ENCODE results near the gene CBX3. TPM values are rescaled to one million over a fixed set of nuclear protein-coding genes. Genes with fewer than 3 reads are reported as not detected.
"Not testable (repeated sequence)": the region's sequence is repeated elsewhere in the genome, so short reads cannot be mapped to it uniquely, and the experiment has no call there.

The CBX3 gene
- total RNA-seq, 1 experiment from 2014 or later: 308 TPM

- peaks cover 28% of the 10 kb centered on the region for H3F3A ChIP-seq (ENCODE audit: insufficient read depth, low read depth)
- ChIA-PET POLR2A (ENCODE audit: unreplicated experiment) (interaction anchor here (0.7 kb wide), 1 partner anchor 10 kb away, joined by 7 read pairs; no protein-coding TSS in a partner anchor), CTCF (interaction anchor here (0.6 to 0.7 kb wide), 2 partner anchors 171 to 790 kb away, joined by 9 read pairs; no protein-coding TSS in a partner anchor)
- H4K20me1 ChIP-seq (ENCODE audit: insufficient read depth): no peaks in the 10 kb centered on the region
- H3K36me3 ChIP-seq (ENCODE audit: low read depth): peaks cover 47% of the 10 kb centered on the region
- H3K79me2 ChIP-seq (ENCODE audit: low read depth): peaks cover 88% of the 10 kb centered on the region
- no peaks in the 10 kb centered on the region for H3K9me2 ChIP-seq (ENCODE audit: insufficient read depth)
- H3K9me3 ChIP-seq (ENCODE audit: insufficient read depth, low read depth): peaks cover 11% of the 10 kb centered on the region; the same call in 1 of the 2 replicates
- no peak overlapping the region for H2AFZ ChIP-seq
- H3K27ac ChIP-seq: no peak overlapping the region
- no TSS peak for BruUV-seq (replicated peaks)
- no peak overlapping the region for H3K4me3 ChIP-seq
- DNase-seq: no peak
- no peaks in the 10 kb centered on the region for H3K27me3 ChIP-seq (ENCODE audit: insufficient read depth, low read depth)
- TF ChIP-seq, protein P1, sequence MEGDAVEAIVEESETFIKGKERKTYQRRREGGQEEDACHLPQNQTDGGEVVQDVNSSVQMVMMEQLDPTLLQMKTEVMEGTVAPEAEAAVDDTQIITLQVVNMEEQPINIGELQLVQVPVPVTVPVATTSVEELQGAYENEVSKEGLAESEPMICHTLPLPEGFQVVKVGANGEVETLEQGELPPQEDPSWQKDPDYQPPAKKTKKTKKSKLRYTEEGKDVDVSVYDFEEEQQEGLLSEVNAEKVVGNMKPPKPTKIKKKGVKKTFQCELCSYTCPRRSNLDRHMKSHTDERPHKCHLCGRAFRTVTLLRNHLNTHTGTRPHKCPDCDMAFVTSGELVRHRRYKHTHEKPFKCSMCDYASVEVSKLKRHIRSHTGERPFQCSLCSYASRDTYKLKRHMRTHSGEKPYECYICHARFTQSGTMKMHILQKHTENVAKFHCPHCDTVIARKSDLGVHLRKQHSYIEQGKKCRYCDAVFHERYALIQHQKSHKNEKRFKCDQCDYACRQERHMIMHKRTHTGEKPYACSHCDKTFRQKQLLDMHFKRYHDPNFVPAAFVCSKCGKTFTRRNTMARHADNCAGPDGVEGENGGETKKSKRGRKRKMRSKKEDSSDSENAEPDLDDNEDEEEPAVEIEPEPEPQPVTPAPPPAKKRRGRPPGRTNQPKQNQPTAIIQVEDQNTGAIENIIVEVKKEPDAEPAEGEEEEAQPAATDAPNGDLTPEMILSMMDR (conservative IDR thresholded peaks at IDR 0.05): no peak
- TF ChIP-seq EZH2 (IDR thresholded peaks at IDR 0.05; ENCODE audit: low read depth): no peak
- no peak overlapping the region for H3K4me2 ChIP-seq
- peaks cover 45% of the 10 kb centered on the region for H3K4me1 ChIP-seq (replicated peaks; ENCODE audit: insufficient read depth)
- intact Hi-C loops (cut with micrococcal nuclease; ENCODE audit: unreplicated experiment): no loop called here
Measured at GRCh38 chr7:26171601-26172000, 29.9 kb upstream of the CBX3 start.

DNA sequence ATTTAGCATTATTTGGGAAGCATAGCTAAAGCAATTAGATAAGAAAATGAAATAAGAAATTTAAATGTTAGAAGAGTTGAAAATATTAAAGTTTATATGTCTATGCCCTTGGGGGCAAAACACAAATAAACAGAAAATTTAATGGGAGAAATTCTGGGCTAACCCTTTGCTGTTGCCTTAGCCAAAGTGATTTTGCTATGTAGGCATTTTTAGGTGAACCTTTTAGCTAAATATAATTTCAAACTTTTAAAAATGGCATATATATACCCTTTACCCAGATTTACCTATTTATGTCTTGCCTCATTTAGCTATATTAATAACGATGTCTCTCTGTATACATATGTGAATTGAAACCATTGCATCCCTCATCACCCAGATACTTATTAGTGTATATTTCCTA lies 29.5 kb upstream of the CBX3 start:
- BruUV-seq (replicated peaks): no TSS peak
- Histone ChIP-seq H3K4me2 (no peak overlapping the region), H3K27ac (no peak overlapping the region), H3F3A (ENCODE audit: insufficient read depth, low read depth) (peaks cover 23% of the 10 kb centered on the region), H3K36me3 (ENCODE audit: low read depth) (peaks cover 47% of the 10 kb centered on the region), H3K9me2 (ENCODE audit: insufficient read depth) (no peaks in the 10 kb centered on the region), H3K4me1 (replicated peaks; ENCODE audit: insufficient read depth) (peaks cover 41% of the 10 kb centered on the region), H3K27me3 (ENCODE audit: insufficient read depth, low read depth) (no peaks in the 10 kb centered on the region), H3K9me3 (ENCODE audit: insufficient read depth, low read depth) (peaks cover 11% of the 10 kb centered on the region; the same call in 1 of the 2 replicates), H3K79me2 (ENCODE audit: low read depth) (peaks cover 85% of the 10 kb centered on the region), H2AFZ (no peak overlapping the region), H4K20me1 (ENCODE audit: insufficient read depth) (no peaks in the 10 kb centered on the region), H3K4me3 (no peak overlapping the region)
- TF ChIP-seq, protein P1 (conservative IDR thresholded peaks at IDR 0.05): no peak
- TF ChIP-seq EZH2 (IDR thresholded peaks at IDR 0.05; ENCODE audit: low read depth): no peak
- ChIA-PET CTCF (interaction anchor here (0.6 kb wide), 1 partner anchor 171 kb away, joined by 9 read pairs; no protein-coding TSS in a partner anchor), POLR2A (ENCODE audit: unreplicated experiment) (interaction anchor here (0.7 kb wide), 1 partner anchor 10 kb away, joined by 7 read pairs; no protein-coding TSS in a partner anchor)
- intact Hi-C loops (cut with micrococcal nuclease; ENCODE audit: unreplicated experiment): no loop called here
- DNase-seq: no peak

DNA sequence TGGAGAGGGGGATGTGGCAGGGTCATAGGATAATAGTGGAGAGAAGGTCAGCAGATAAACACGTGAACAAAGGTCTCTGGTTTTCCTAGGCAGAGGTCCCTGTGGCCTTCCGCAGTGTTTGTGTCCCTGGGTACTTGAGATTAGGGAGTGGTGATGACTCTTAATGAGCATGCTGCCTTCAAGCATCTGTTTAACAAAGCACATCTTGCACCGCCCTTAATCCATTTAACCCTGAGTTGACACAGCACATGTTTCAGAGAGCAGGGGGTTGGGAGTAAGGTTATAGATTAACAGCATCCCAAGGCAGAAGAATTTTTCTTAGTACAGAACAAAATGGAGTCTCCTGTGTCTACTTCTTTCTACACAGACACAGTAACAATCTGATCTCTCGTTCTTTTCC lies 25.6 kb upstream of the CBX3 start:
- Histone ChIP-seq H3K79me2 (ENCODE audit: low read depth) (peaks cover 65% of the 10 kb centered on the region), H3K36me3 (ENCODE audit: low read depth) (peaks cover 53% of the 10 kb centered on the region), H3F3A (ENCODE audit: insufficient read depth, low read depth) (peaks cover 38% of the 10 kb centered on the region)
- POLR2A ChIA-PET (ENCODE audit: unreplicated experiment); H3K4me3 ChIP-seq; H4K20me1 ChIP-seq (ENCODE audit: insufficient read depth); H3K27ac ChIP-seq; H3K27me3 ChIP-seq (ENCODE audit: insufficient read depth, low read depth); H3K9me2 ChIP-seq (ENCODE audit: insufficient read depth); CTCF ChIA-PET; H2AFZ ChIP-seq; H3K4me1 ChIP-seq (replicated peaks; ENCODE audit: insufficient read depth); BruUV-seq (replicated peaks); H3K9me3 ChIP-seq (ENCODE audit: insufficient read depth, low read depth); DNase-seq; intact Hi-C loops (cut with micrococcal nuclease; ENCODE audit: unreplicated experiment); H3K4me2 ChIP-seq: not testable (repeated sequence)

DNA sequence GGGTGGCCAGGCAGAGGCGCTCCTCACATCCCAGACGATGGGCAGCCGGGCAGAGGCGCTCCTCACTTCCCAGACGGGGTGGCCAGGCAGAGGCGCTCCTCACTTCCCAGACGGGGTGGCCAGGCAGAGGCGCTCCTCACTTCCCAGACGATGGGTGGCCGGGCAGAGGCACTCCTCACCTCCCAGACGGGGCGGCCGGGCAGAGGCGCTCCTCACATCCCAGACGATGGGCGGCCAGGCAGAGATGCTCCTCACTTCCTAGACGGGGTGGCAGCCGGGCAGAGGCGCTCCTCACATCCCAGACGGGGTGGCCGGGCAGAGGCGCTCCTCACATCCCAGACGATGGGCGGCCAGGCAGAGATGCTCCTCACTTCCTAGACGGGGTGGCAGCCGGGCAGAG lies 24.8 kb upstream of the CBX3 start:
- H3K4me3 ChIP-seq; H3K4me1 ChIP-seq (replicated peaks; ENCODE audit: insufficient read depth); POLR2A ChIA-PET (ENCODE audit: unreplicated experiment); intact Hi-C loops (cut with micrococcal nuclease; ENCODE audit: unreplicated experiment); H3K9me3 ChIP-seq (ENCODE audit: insufficient read depth, low read depth); BruUV-seq (replicated peaks); H3K27ac ChIP-seq; H4K20me1 ChIP-seq (ENCODE audit: insufficient read depth); CTCF ChIA-PET; DNase-seq; H3K4me2 ChIP-seq; H2AFZ ChIP-seq; H3K9me2 ChIP-seq (ENCODE audit: insufficient read depth); H3K27me3 ChIP-seq (ENCODE audit: insufficient read depth, low read depth): not testable (repeated sequence)
- H3F3A ChIP-seq (ENCODE audit: insufficient read depth, low read depth): peaks cover 43% of the 10 kb centered on the region
- H3K36me3 ChIP-seq (ENCODE audit: low read depth): peaks cover 52% of the 10 kb centered on the region
- peaks cover 57% of the 10 kb centered on the region for H3K79me2 ChIP-seq (ENCODE audit: low read depth)

DNA sequence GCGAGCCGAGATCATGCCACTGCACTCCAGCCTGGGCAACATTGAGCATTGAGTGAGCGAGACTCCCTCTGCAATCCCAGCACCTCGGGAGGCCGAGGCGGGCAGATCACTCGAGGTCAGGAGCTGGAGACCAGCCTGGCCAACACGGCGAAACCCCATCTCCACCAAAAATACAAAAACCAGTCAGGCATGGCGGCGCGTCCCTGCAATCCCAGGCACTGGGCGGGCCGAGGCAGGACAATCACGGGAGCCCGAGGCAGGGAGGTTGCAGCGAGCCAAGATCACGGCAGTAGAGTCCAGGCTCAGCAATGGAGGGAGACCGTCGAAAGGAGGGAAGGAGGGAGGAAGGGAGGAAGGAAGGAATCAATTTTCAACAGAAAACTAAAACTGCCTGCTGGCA lies 24.3 kb upstream of the CBX3 start:
- H3K27ac ChIP-seq: peak overlapping the region; percentile 28; the same call in 1 of the 2 replicates

More for the DNA sequence above, 24.3 kb upstream of the CBX3 start:
- intact Hi-C loops (cut with micrococcal nuclease; ENCODE audit: unreplicated experiment); H3K4me1 ChIP-seq (replicated peaks; ENCODE audit: insufficient read depth); BruUV-seq (replicated peaks); H3K9me3 ChIP-seq (ENCODE audit: insufficient read depth, low read depth); H4K20me1 ChIP-seq (ENCODE audit: insufficient read depth); DNase-seq; H3K4me3 ChIP-seq; POLR2A ChIA-PET (ENCODE audit: unreplicated experiment); H3K9me2 ChIP-seq (ENCODE audit: insufficient read depth); H2AFZ ChIP-seq; H3K4me2 ChIP-seq; H3K27me3 ChIP-seq (ENCODE audit: insufficient read depth, low read depth): not testable (repeated sequence)
- H3K36me3 ChIP-seq (ENCODE audit: low read depth): peaks cover 52% of the 10 kb centered on the region
- CTCF ChIA-PET: interaction anchor here (0.6 kb wide), 1 partner anchor 275 kb away, joined by 4 read pairs; no protein-coding TSS in a partner anchor
- peaks cover 48% of the 10 kb centered on the region for H3F3A ChIP-seq (ENCODE audit: insufficient read depth, low read depth)
- H3K79me2 ChIP-seq (ENCODE audit: low read depth): peaks cover 51% of the 10 kb centered on the region

All from PC-9 (cell line).